SK-N-SH (cell line): Measurements from ENCODE around the gene DEPDC7. TPM values are rescaled to one million over a fixed set of nuclear protein-coding genes. Genes with fewer than 3 reads are reported as not detected.

Experiments used
- CTCF ChIA-PET: fragments of 300-600, 350-600 bp; formaldehyde crosslinking; extraction: SDS; loops from one replicate; lab custom pipeline; 2021; lab: Yijun Ruan, JAX
- POLR2A ChIA-PET: fragments of 350-600 bp; sonication (Branson Sonifier 250); formaldehyde crosslinking; extraction: SDS; loops from one replicate; lab custom pipeline; 2020; ENCODE audit warnings: antibody characterized with exemption, inconsistent platforms; lab: Yijun Ruan, JAX
- DNase-seq: peaks from one replicate; pipeline ENCODE4 v3.0.0; 2012
- H2AFZ ChIP-seq: fragments of 200-600 bp; sonication (generic); 2 replicates; pipeline ENCODE4 v1.8.1; 2016; ENCODE audit warnings: antibody characterized with exemption, mild to moderate bottlenecking, low read depth
- H3F3A ChIP-seq: fragments of 200-600 bp; sonication (generic); replicated peaks from 2 replicates; pipeline ENCODE3; 2016; ENCODE audit warnings: antibody characterized with exemption, mild to moderate bottlenecking; ENCODE audit not compliant: insufficient read depth
- H3K27ac ChIP-seq, 2 experiments: fragments of 200-500 bp in 1 of 2; fragments of 200-600 bp in 1 of 2; sonication (Bioruptor generic) in 1 of 2; sonication (generic), shearing (Covaris generic) in 1 of 2; 2 replicates each; pipeline versions ENCODE4 v1.5.1 to v1.6.1; 2014 to 2016; ENCODE audit warnings: low read depth in 2 of 2, inconsistent platforms in 1 of 2, low read length in 1 of 2, mild to moderate bottlenecking in 1 of 2, mixed read lengths in 1 of 2
- H3K27me3 ChIP-seq: fragments of 200-600 bp; sonication (generic), shearing (Covaris generic); 2 replicates; pipeline ENCODE4 v1.6.1; 2016; ENCODE audit warnings: mixed run types; ENCODE audit not compliant: insufficient read depth
- H3K36me3 ChIP-seq, 2 experiments: fragments of 200-500 bp in 1 of 2; fragments of 200-600 bp in 1 of 2; sonication (Bioruptor generic) in 1 of 2; sonication (generic) in 1 of 2; replicated peaks in 1 of 2; 2 replicates each; pipeline versions ENCODE3 to v1.5.1; 2014 to 2016; ENCODE audit warnings: low read length in 1 of 2, mild to moderate bottlenecking in 1 of 2; ENCODE audit not compliant: insufficient read depth in 2 of 2, control insufficient read depth in 1 of 2
- H3K4me1 ChIP-seq, 2 experiments: fragments of 200-500 bp in 1 of 2; fragments of 200-600 bp in 1 of 2; sonication (Bioruptor generic) in 1 of 2; sonication (generic), shearing (Covaris generic) in 1 of 2; 2 replicates each; pipeline versions ENCODE4 v1.5.1 to v1.6.1; 2014 to 2016; ENCODE audit warnings: low read depth in 1 of 2, low read length in 1 of 2, mixed run types in 1 of 2; ENCODE audit not compliant: insufficient read depth in 2 of 2, control insufficient read depth in 1 of 2
- H3K4me2 ChIP-seq: fragments of 200-600 bp; sonication (generic), shearing (Covaris generic); 2 replicates; pipeline ENCODE4 v1.6.1; 2017; ENCODE audit warnings: mixed run types
- H3K4me3 ChIP-seq, 2 experiments: fragments of 200-500 bp in 1 of 2; fragments of 200-600 bp in 1 of 2; sonication (Bioruptor generic) in 1 of 2; sonication (generic), shearing (Covaris generic) in 1 of 2; 2 replicates each; pipeline versions ENCODE4 v1.5.1 to v1.8.1; 2014 to 2016; ENCODE audit warnings: low read depth in 2 of 2, inconsistent platforms in 1 of 2, low read length in 1 of 2, mild to moderate bottlenecking in 1 of 2, mixed read lengths in 1 of 2, moderate library complexity in 1 of 2
- H3K79me2 ChIP-seq: fragments of 200-600 bp; sonication (generic); 2 replicates; pipeline ENCODE4 v1.8.1; 2017; ENCODE audit warnings: mild to moderate bottlenecking; ENCODE audit not compliant: insufficient read depth
- H3K9ac ChIP-seq: fragments of 200-600 bp; sonication (generic); 2 replicates; pipeline ENCODE4 v1.6.1; 2017; ENCODE audit warnings: mixed run types
- H3K9me2 ChIP-seq: fragments of 200-600 bp; sonication (generic); 2 replicates; pipeline ENCODE4 v1.6.1; 2017; ENCODE audit warnings: mixed run types
- H3K9me3 ChIP-seq: fragments of 200-600 bp; sonication (generic); 2 replicates; pipeline ENCODE4 v1.6.1; 2017; ENCODE audit warnings: mixed run types, mild to moderate bottlenecking, moderate library complexity
- H4K20me1 ChIP-seq: fragments of 200-600 bp; sonication (generic); 2 replicates; pipeline ENCODE4 v1.6.1; 2017; ENCODE audit warnings: mild to moderate bottlenecking, mixed run types; ENCODE audit not compliant: insufficient read depth
- CTCF ChIP-seq: fragments of 200-600 bp; sonication (generic); IDR thresholded peaks from 2 replicates; pipeline ENCODE4 v1.6.1; 2017; ENCODE audit warnings: antibody characterized with exemption, mild to moderate bottlenecking, moderate library complexity
- ELF1 ChIP-seq: IDR thresholded peaks from 2 replicates; pipeline ENCODE4 v1.4.0; 2012
- EP300 ChIP-seq, 2 experiments: IDR thresholded peaks; 2 replicates each; pipeline versions ENCODE4 v1.4.0 to v1.6.1; 2012; ENCODE audit warnings: borderline replicate concordance in 1 of 2, low read depth in 1 of 2, low read length in 1 of 2
- GATA2 ChIP-seq: sonication (generic); formaldehyde crosslinking; IDR thresholded peaks from 2 replicates; pipeline ENCODE4 v1.5.0; 2020; ENCODE audit warnings: mild to moderate bottlenecking, missing genetic modification reagents
- IRF3 ChIP-seq: fragments of 150-350 bp; IDR thresholded peaks from 2 replicates; pipeline ENCODE4 v1.6.1; 2016; ENCODE audit warnings: mild to moderate bottlenecking, low read depth, low read length
- JUND ChIP-seq: IDR thresholded peaks from 2 replicates; pipeline ENCODE4 v1.4.0; 2012
- MAX ChIP-seq: IDR thresholded peaks from 2 replicates; pipeline ENCODE4 v1.4.0; 2012; ENCODE audit warnings: low read depth
- MEF2A ChIP-seq: IDR thresholded peaks from 2 replicates; pipeline ENCODE4 v1.4.0; 2012; ENCODE audit warnings: low read depth, borderline replicate concordance
- MXI1 ChIP-seq: IDR thresholded peaks from 2 replicates; pipeline ENCODE4 v1.6.1; 2012; ENCODE audit warnings: mild to moderate bottlenecking, low read depth, low read length, improper control_type of control experiment
- NFIC ChIP-seq: IDR thresholded peaks from 2 replicates; pipeline ENCODE4 v1.4.0; 2012; ENCODE audit warnings: borderline replicate concordance
- PBX3 ChIP-seq: IDR thresholded peaks from 2 replicates; pipeline ENCODE4; 2012
- POLR2AphosphoS5 ChIP-seq: IDR thresholded peaks from 2 replicates; pipeline ENCODE4 v1.6.1; 2012; ENCODE audit warnings: low read depth, low read length
- RAD21 ChIP-seq: IDR thresholded peaks from 2 replicates; pipeline ENCODE4 v1.6.1; 2012; ENCODE audit warnings: mild to moderate bottlenecking, low read length
- RCOR1 ChIP-seq: fragments of 150-350 bp; IDR thresholded peaks from 2 replicates; pipeline ENCODE4 v1.6.1; 2017; ENCODE audit warnings: antibody characterized with exemption, low read length
- REST ChIP-seq: IDR thresholded peaks from 2 replicates; pipeline ENCODE4 v1.6.1; 2012; ENCODE audit warnings: mild to moderate bottlenecking, low read depth, low read length, moderate library complexity
- RXRA ChIP-seq: IDR thresholded peaks from 2 replicates; pipeline ENCODE4 v1.4.0; 2012; ENCODE audit warnings: low read depth, mild to moderate bottlenecking, borderline replicate concordance
- SMC3 ChIP-seq: IDR thresholded peaks from 2 replicates; pipeline ENCODE4 v1.6.1; 2012; ENCODE audit warnings: low read depth, low read length, improper control_type of control experiment
- TCF12 ChIP-seq: IDR thresholded peaks from 2 replicates; pipeline ENCODE4 v1.4.0; 2012
- YY1 ChIP-seq: IDR thresholded peaks from 2 replicates; pipeline ENCODE4 v1.4.0; 2012; ENCODE audit warnings: low read depth, mild to moderate bottlenecking
- WGBS: methylation state at CpG from one replicate; pipeline ENCODE4 v1.1.6; 2017; ENCODE audit warnings: low lambda C conversion rate; 5-methylcytosine and 5-hydroxymethylcytosine counted together
- polyA plus RNA-seq, 3 experiments: library from polyadenylated mRNA; depleted of rRNA; stranded (reverse); fragments of >200 nt; gene quantifications; 2 replicates each; pipeline ENCODE4 v1.2.3, GENCODE V29; 2012

DEPDC7 gene
- polyA plus RNA-seq, 1 of the 3 experiments (the other 2 are of a cell fraction), result 9.7 TPM

GRCh38 chr11:33000181-33000580, 15.5 kb upstream of the DEPDC7 start (continued):
- TF ChIP-seq EP300 (IDR thresholded peaks at IDR 0.05; ENCODE audit: borderline replicate concordance in 1 of 2, low read depth in 1 of 2, low read length in 1 of 2), result peak in 1 of 2 experiments; percentile 60; a peak in 1 of 4 replicates
- TF ChIP-seq YY1, result no peak
- TF ChIP-seq NFIC, result peak; percentile 55
- no peak for TF ChIP-seq RAD21
- TF ChIP-seq ELF1, result no peak
- no peak for TF ChIP-seq MXI1
- no peak for TF ChIP-seq IRF3
- TF ChIP-seq SMC3, result no peak
- peak; percentile 61 for TF ChIP-seq PBX3
- TF ChIP-seq TCF12, result peak; percentile 81
- TF ChIP-seq GATA2 (CRISPR knock-in tag), result no peak
- peak; percentile 61 for TF ChIP-seq POLR2AphosphoS5
- TF ChIP-seq JUND, result peak; percentile 93
- TF ChIP-seq MEF2A, result no peak

- peaks cover 13% of the 10 kb centered on the region for H3F3A ChIP-seq
- H3K27ac ChIP-seq, result no peak overlapping the region; a peak in 1 of 4 replicates
- H3K4me1 ChIP-seq, result peaks cover 0 to 10% of the 10 kb centered on the region in 2 experiments; a peak in 2 of 4 replicates
- H3K4me2 ChIP-seq, result no peak overlapping the region
- 93% methylated on average over 3 of the region's 6 CpGs for WGBS
- no peak for TF ChIP-seq MAX
- TF ChIP-seq TCF12, result no peak
- TF ChIP-seq GATA2 (CRISPR knock-in tag), result no peak
- no peak for TF ChIP-seq REST
- TF ChIP-seq RXRA, result no peak
- TF ChIP-seq IRF3, result no peak
- TF ChIP-seq SMC3, result no peak
- TF ChIP-seq RCOR1, result no peak
- TF ChIP-seq POLR2AphosphoS5, result no peak
- no peak for TF ChIP-seq CTCF
- no peak for TF ChIP-seq NFIC
- TF ChIP-seq, all 33 proteins: peak for 0
- POLR2A ChIA-PET, result no interaction called here
- H3K36me3 ChIP-seq, result no peaks in the 10 kb centered on the region
- H4K20me1 ChIP-seq, result no peaks in the 10 kb centered on the region
- no peak for DNase-seq
- H3K79me2 ChIP-seq, result no peaks in the 10 kb centered on the region
- H3K4me3 ChIP-seq, result no peak overlapping the region
- H3K27me3 ChIP-seq, result no peaks in the 10 kb centered on the region
- H3K9me3 ChIP-seq, result peaks cover 5% of the 10 kb centered on the region; the same call in 1 of the 2 replicates
- H2AFZ ChIP-seq, result no peak overlapping the region
- CTCF ChIA-PET, result no interaction called here
- no peak overlapping the region for H3K9ac ChIP-seq
- no peaks in the 10 kb centered on the region for H3K9me2 ChIP-seq
Observed at GRCh38 chr11:33001281-33001680, 14.4 kb upstream of the DEPDC7 start.
